Stimulated activated CD4-positive, alpha-beta T cell treated with anti-CD3 and anti-CD28 coated beads, Interleukin-1b, Interleukin-23, amount 100 ng/mL, for 4 hours (primary cell): Measurements from ENCODE around the gene MRPS15.
"Not testable (repeated sequence)": the region's sequence is repeated elsewhere in the genome, so short reads cannot be mapped to it uniquely, and the experiment has no call there.

ENCODE experiments used
- DNase-seq, 2 donors: peaks; one replicate each; pipeline ENCODE4 v3.0.0-alpha.2; 2020; ENCODE audit warnings: low read depth in 2 of 2

MRPS15 gene

GRCh38 chr1:36482724-36483388, 18.7 kb upstream of the MRPS15 start, which contains the start of gene CSF3R:
CSF3R (minus strand) TSS chr1:36482913; CDS start chr1:36479496, 3,417 bp downstream.
- no peak for DNase-seq

GRCh38 chr1:36481771-36482723, 17.9 kb upstream of the MRPS15 start:
- DNase-seq = no peak

DNA sequence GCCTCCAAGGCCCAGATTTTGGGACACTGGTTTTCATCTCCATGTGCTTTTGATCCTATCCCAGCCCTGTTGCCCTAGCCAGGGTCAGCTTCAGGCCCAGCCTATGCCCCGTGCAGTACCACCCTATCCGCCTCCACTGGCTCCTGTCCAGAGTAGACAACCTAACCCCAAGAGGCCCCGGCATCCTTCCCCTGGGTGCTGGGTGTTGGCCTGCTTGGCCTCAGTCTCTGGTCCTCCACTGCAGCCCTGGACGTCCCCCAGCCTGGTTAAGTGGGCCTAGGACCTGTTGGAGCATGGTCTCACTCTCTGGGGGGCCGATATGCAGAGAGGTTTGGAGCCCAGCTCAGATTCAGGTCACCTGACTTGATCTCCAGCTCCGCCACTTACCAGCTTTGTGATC, 16.9 kb upstream of the MRPS15 start:
- no peak for DNase-seq

GRCh38 chr1:36480161-36480560, 16.0 kb upstream of the MRPS15 start:
- DNase-seq = no peak

GRCh38 chr1:36479505-36480051, 15.4 kb upstream of the MRPS15 start:
- no peak for DNase-seq

- DNase-seq = not testable (repeated sequence)
Observed at GRCh38 chr1:36477615-36478014, 13.4 kb upstream of the MRPS15 start.

- no peak for DNase-seq
Observed at GRCh38 chr1:36476945-36477344, 12.8 kb upstream of the MRPS15 start.

DNA sequence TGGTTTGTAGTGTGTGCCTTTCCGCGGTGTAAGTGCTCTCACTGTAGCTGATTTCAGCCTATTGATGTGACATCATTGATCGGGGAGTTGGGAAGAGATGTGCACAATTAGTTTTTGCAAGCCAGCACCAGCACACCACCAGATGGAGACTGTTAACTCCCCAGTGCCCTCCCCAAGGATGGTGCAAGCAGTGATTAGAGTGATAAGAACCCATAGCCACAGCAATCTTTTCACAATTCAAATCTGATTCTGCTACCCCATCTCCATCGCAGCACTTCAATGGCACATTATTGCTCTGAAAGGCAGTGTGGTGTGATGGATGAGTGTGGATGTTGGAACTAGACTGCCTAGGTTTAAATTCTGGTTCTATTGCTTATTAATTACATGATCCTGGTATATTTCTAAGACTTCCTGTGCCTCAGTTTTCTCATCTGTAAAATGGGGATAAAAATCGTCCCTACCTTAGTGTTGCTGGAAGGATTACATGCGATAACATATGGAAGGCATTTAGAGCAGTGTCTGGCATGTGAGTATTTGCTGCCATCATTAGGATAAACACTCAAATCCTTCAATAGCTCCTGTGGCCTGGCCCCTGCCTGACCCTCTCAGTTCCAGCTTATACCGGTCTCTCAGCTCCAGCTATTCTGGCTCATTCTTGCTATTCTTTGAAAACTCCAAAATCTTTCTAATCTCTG, 11.9 kb upstream of the MRPS15 start:
- no peak for DNase-seq

DNA sequence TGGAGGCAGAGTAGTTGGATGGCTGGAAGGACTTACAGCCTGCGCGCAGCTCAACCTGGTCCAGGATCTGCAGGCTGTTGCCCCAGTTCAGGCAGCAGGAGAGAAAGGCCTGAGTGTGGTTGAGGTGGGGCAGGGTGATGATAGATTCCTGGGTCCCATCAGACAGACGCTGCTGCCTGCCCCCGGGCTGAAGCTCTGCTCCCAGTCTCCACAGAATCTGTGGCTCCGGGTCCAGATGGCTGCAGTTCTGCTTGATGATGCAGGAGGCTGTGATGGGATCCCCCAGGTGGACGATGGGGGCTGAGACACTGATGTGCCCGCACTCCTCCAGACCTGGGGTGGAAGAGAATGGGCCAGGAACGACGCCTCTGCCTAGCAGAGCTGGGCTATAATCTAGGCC, 11.2 kb upstream of the MRPS15 start:
- no peak for DNase-seq

- no peak for DNase-seq
Observed at GRCh38 chr1:36472656-36473055, 8.5 kb upstream of the MRPS15 start.

GRCh38 chr1:36471830-36472641, 7.9 kb upstream of the MRPS15 start:
- no peak for DNase-seq

- no peak for DNase-seq
Observed at GRCh38 chr1:36469163-36469562, 5.0 kb upstream of the MRPS15 start.

GRCh38 chr1:36467700-36468455, 3.7 kb upstream of the MRPS15 start:
- no peak for DNase-seq

GRCh38 chr1:36467027-36467410, 2.8 kb upstream of the MRPS15 start:
- DNase-seq = no peak

DNA sequence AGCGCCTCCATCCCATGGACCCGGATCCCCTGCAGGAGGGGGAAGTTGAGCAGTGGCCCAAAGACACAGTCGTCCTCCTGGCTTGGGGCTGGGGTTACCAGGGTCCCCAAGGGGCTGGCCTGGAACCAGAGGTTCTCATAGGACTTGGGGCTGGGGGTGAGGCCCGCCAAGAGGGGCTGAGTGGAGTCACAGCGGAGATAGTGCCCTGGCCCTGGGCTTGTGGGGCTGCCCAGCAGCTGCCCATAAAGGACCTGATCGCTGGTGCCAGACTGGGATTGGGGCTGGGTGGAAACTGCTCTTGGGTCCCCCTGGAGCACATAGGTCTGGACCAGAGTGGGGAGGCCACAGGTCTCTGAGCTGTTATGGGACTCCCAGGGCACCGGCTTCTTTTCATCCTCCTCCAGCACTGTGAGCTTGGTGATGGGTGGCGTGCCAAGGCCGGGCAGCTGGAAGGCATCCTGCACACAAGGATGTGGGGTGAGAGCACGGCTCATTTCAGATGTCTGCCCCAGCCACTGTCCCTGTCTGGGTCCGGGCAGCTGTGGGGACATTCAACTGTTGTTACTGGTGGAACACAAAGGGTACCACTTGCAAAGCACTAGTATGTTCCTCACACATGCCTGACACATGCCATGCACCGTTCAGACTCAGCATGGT, 2.3 kb upstream of the MRPS15 start:
- no peak for DNase-seq

GRCh38 chr1:36465731-36466369, 1.7 kb upstream of the MRPS15 start:
- DNase-seq = no peak

GRCh38 chr1:36464605-36465393, 615 bp upstream of the MRPS15 start:
- no peak for DNase-seq

GRCh38 chr1:36463463-36463802, 751 bp downstream of the MRPS15 start:
- no peak for DNase-seq

DNA sequence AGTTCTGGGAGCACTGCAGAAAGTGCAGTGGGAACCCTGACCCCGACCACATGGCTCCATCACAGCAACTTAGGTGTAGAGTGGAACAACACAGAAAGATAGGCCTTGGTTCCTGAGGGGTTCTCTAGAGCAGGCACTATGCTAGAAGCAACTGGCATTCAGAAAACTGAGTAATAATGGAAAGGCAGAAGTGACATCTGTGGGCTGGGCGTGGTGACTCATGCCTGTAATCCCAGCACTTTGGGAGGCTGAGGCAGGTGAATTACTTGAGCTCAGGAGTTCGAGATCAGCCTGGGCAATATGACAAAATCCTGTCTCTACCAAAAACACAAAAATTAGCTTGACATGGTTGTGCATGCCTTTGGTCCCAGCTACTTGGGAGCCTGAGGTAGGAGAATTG, 5.3 kb downstream of the MRPS15 start:
- DNase-seq = peak in 1 of 2 donors; percentile 30
